Transverse colon (tissue), 4 donors: Measurements from ENCODE around the gene ST6GAL1. TPM values are rescaled to one million over a fixed set of nuclear protein-coding genes. Genes with fewer than 3 reads are reported as not detected.
"Not testable (repeated sequence)": the region's sequence is repeated elsewhere in the genome, so short reads cannot be mapped to it uniquely, and the experiment has no call there.

Source experiments
- DNase-seq: peaks from one replicate; pipeline ENCODE4 v3.0.0-alpha.2; 2019
- H3K27ac ChIP-seq, 4 donors: fragments of 200-600 bp; sonication (generic); 2 replicates each; pipeline ENCODE4 v1.5.1; 2016 to 2018; ENCODE audit warnings: inconsistent platforms in 4 of 4
- H3K27me3 ChIP-seq: fragments of 200-600 bp; sonication (generic); 2 replicates; pipeline ENCODE4 v1.5.1; 2017; ENCODE audit warnings: inconsistent platforms
- H3K36me3 ChIP-seq, 4 donors: fragments of 200-600 bp; sonication (generic); 2 replicates each; pipeline ENCODE4 v1.5.1; 2017 to 2019; ENCODE audit warnings: inconsistent platforms in 4 of 4
- H3K4me1 ChIP-seq, 4 donors: fragments of 200-600 bp; sonication (generic); 2 replicates each; pipeline ENCODE4 v1.5.1; 2017 to 2020; ENCODE audit warnings: inconsistent platforms in 4 of 4
- H3K4me3 ChIP-seq, 4 donors: fragments of 200-600 bp; sonication (generic); 1 replicate in 1 of 4; 2 replicates in 3 of 4; pipeline versions ENCODE4 v1.5.1 to v1.6.1; 2017 to 2019; ENCODE audit warnings: inconsistent platforms in 4 of 4
- H3K9me3 ChIP-seq, 2 donors: fragments of 200-600 bp; sonication (generic); 2 replicates each; pipeline ENCODE4 v1.5.1; 2017 to 2019; ENCODE audit warnings: inconsistent platforms in 2 of 2
- EP300 ChIP-seq: sonication (generic); formaldehyde crosslinking; IDR thresholded peaks from one replicate; pipeline ENCODE4 v1.6.1; 2017; ENCODE audit warnings: antibody characterized with exemption, low read depth
- POLR2A ChIP-seq: fragments of 450-650 bp; IDR thresholded peaks from one replicate; pipeline ENCODE4 v1.6.1; 2016; ENCODE audit warnings: antibody characterized with exemption, mild to moderate bottlenecking, moderate library complexity
- POLR2AphosphoS5 ChIP-seq, 3 donors: sonication (generic); formaldehyde crosslinking; IDR thresholded peaks; one replicate each; pipeline ENCODE4 v1.6.1; 2016; ENCODE audit warnings: antibody characterized with exemption in 3 of 3
- WGBS, 2 donors: methylation state at CpG; one replicate each; pipeline ENCODE4 v1.1.5; 2018; ENCODE audit warnings: low coverage in 1 of 2; 5-methylcytosine and 5-hydroxymethylcytosine counted together
- in situ Hi-C, 4 donors: fragments of 200-750 bp; cut with MboI; loops; one replicate each; pipeline versions ENCODE4 v1.15.0 to v1.15.1; 2017; ENCODE audit warnings: low sequenced_read_pairs in 3 of 4, low pct_ligation_motif_present in 1 of 4, low pct_unique_long_range_greater_than_20kb in 1 of 4
- intact Hi-C: fragments of 100-400 bp; cut with DNase I; formaldehyde crosslinking; loops from one replicate; pipeline ENCODE4 v1.15.1; 2023; ENCODE audit warnings: low total_unique reads
- total RNA-seq, 4 donors: library from RNA; depleted of rRNA; stranded (reverse); fragments of >200 nt; gene quantifications; one replicate each; pipeline ENCODE4 v1.1.0, GENCODE V29; 2016
- TF ChIP-seq, protein P1 (sequence below), 5 experiments: fragments of 200-600 bp in 3 of 5; fragments of 450-650 bp in 2 of 5; sonication (generic) in 3 of 5; IDR thresholded peaks; 1 replicate in 2 of 5; 2 replicates in 3 of 5; pipeline ENCODE4 v1.5.1; 2016 to 2017; ENCODE audit warnings: antibody characterized with exemption in 5 of 5, inconsistent platforms in 3 of 5, mild to moderate bottlenecking in 2 of 5, moderate library complexity in 1 of 5

The ST6GAL1 gene
- total RNA-seq, 4 donors from 2014 or later = 22.4 to 50.5 (median 31.2) TPM

DNA sequence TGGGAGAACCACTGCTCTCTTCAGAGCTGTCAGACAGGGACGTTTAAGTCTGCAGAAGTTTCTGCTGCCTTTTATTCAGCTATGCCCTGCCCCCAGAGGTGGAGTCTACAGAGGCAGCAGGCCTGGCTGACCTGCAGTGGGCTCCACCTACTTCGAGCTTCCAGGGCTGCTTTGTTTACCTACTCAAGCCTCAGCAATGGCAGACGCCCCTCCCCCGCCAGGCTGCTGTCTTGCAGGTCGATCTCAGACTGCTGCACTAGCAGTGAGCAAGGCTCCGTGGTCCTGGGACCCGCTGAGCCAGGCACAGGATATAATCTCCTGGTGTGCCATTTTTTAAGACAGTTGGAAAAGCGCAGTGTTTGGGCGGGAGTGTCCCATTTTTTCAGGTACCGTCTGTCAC is 127.5 kb downstream of the ST6GAL1 start:
- H3K9me3 ChIP-seq, intact Hi-C loops, H3K27ac ChIP-seq, H3K4me1 ChIP-seq, in situ Hi-C loops, H3K4me3 ChIP-seq, DNase-seq, H3K27me3 ChIP-seq, H3K36me3 ChIP-seq: not testable (repeated sequence)
- WGBS, 2 donors = 72% methylated on average over 10 of the region's 10 CpGs; no CpG with 5 or more reads in 1 of the 2 donors

DNA sequence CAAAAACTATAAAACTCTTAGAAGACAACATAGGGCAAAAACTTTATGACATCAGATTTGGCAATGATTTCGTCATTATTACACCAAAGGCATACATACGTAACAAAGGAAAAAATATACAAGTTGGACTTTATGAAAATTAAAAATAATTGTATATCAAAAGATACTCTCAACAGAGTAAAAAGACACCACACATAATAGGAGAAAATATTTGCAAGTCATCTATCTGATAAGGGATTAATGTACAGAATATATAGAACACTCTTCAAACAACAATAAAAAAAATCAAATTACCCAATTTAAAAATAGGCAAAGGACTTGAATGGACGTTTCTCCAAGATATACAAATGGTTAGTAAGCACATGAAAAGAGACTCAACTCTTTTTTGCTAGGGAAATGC is 131.4 kb downstream of the ST6GAL1 start:
- Histone ChIP-seq H3K36me3 (peaks cover 0 to 4% (median 0%) of the 10 kb centered on the region in 4 donors), H3K27me3 (no peaks in the 10 kb centered on the region), H3K9me3 (no peaks in the 10 kb centered on the region), H3K4me3 (no peak overlapping the region), H3K4me1 (peaks cover 0 to 5% (median 2%) of the 10 kb centered on the region in 4 donors), H3K27ac (no peak overlapping the region)
- intact Hi-C loops = no loop called here
- TF ChIP-seq EP300 (no peak), POLR2A (no peak), POLR2AphosphoS5 (IDR thresholded peaks at IDR 0.05) (no peak)
- TF ChIP-seq, protein P1, sequence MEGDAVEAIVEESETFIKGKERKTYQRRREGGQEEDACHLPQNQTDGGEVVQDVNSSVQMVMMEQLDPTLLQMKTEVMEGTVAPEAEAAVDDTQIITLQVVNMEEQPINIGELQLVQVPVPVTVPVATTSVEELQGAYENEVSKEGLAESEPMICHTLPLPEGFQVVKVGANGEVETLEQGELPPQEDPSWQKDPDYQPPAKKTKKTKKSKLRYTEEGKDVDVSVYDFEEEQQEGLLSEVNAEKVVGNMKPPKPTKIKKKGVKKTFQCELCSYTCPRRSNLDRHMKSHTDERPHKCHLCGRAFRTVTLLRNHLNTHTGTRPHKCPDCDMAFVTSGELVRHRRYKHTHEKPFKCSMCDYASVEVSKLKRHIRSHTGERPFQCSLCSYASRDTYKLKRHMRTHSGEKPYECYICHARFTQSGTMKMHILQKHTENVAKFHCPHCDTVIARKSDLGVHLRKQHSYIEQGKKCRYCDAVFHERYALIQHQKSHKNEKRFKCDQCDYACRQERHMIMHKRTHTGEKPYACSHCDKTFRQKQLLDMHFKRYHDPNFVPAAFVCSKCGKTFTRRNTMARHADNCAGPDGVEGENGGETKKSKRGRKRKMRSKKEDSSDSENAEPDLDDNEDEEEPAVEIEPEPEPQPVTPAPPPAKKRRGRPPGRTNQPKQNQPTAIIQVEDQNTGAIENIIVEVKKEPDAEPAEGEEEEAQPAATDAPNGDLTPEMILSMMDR (IDR thresholded peaks at IDR 0.05) = no peak
- in situ Hi-C loops = no loop called here
- 62 to 77% methylated on average over 3 of the region's 3 CpGs for WGBS, 2 donors
- DNase-seq = no peak

DNA sequence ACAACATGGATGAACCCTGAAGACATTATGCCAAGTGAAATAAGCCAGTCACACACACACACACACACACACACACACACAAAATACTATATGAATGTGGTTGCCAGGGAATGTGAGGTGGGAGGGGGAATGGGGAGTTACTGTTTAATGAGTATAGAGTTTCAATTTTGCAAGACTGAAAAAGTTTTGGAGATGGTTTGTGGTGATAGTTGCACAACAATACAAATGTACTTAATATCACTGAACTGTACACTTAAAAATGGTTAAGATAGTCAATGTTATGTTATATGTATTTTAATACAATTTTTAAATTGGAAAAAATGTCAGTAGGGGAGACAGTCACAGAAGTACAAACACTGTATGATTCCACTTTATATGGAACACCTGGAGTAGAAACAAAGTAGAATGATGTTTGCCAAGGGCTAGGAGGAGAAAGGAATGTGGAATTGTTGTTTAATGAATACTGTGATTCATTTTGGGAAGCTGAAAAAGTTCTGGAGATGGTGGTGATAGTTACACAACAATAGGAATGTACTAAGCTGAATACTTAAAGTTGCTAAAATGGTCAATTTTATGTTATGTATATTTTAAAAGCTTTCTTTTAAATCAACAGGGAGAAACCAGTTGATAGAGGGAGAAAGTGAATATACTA is 132.3 kb downstream of the ST6GAL1 start:
- in situ Hi-C loops (no loop called here), intact Hi-C loops (no loop called here)
- Histone ChIP-seq H3K27ac (no peak overlapping the region), H3K4me3 (no peak overlapping the region), H3K36me3 (peaks cover 0 to under 1% (median 0%) of the 10 kb centered on the region in 4 donors), H3K27me3 (no peaks in the 10 kb centered on the region), H3K4me1 (peaks cover 0 to 5% (median 2%) of the 10 kb centered on the region in 4 donors), H3K9me3 (no peaks in the 10 kb centered on the region)
- no peak for TF ChIP-seq POLR2AphosphoS5 (IDR thresholded peaks at IDR 0.05)
- TF ChIP-seq POLR2A = no peak
- TF ChIP-seq EP300 = no peak
- TF ChIP-seq, protein P1 (IDR thresholded peaks at IDR 0.05) = no peak
- no peak for DNase-seq

DNA sequence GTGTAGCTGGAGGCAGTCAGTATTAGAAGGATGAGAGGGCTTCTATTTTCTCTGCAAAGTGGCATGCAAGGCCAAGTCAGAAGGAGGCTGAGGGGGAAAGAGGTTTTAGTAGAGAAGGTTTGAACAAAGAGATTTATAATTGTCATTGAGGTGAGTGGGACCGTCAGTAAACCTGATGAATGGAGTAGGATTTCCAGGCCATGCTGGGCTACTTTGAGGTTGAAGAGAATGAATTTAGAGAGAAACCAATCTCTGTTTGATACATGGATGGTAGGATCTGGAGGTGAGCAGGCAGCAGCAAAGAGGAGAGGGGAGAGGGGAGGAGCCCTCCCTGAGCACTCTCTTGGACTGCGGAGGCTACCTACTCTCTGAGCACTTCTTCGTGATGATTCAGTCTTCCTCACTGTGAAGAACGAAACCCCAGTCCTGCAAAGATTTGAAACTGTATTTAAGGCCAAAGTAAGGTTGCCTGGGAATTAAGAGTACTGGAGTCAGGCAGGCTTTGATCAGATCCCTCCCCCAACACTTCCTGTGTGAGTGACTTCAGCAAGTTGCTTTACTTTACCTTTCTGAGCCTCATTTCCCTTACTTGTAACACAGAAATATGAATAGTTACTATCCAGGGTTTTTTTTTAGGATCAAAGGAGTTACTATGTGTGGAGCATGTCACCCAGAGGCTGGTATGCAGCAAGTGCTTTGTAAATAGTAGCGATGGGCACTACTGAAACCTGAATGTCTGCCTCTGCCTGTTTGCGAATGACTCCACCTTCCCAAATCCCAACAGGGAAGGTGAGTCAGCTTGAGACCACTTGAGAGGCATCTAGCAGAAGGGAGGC is 133.2 kb downstream of the ST6GAL1 start:
- 79 to 81% methylated on average over 6 of the region's 6 CpGs for WGBS, 2 donors
- intact Hi-C loops = no loop called here
- Histone ChIP-seq H3K4me3 (no peak overlapping the region), H3K4me1 (peaks cover 0 to 5% (median 2%) of the 10 kb centered on the region in 4 donors), H3K27ac (peak overlapping the region in 2 of 4 donors; percentile 60 to 69), H3K9me3 (no peaks in the 10 kb centered on the region), H3K27me3 (no peaks in the 10 kb centered on the region), H3K36me3 (no peaks in the 10 kb centered on the region)
- DNase-seq = no peak
- TF ChIP-seq EP300 (no peak), POLR2AphosphoS5 (IDR thresholded peaks at IDR 0.05) (no peak), POLR2A (no peak)
- TF ChIP-seq, protein P1 (IDR thresholded peaks at IDR 0.05) = no peak
- in situ Hi-C loops = no loop called here
